C4-2B (cell line): ENCODE data around the gene TSPAN32.

ENCODE experiments used
- ZFX ChIP-seq: fragments of 450-650 bp; IDR thresholded peaks from 2 replicates; pipeline ENCODE4 v1.6.1; 2017
- TF ChIP-seq, protein P1 (sequence below): fragments of 450-650 bp; conservative IDR thresholded peaks from 2 replicates; pipeline ENCODE4 v1.5.1; 2017; ENCODE audit warnings: mild to moderate bottlenecking

DNA sequence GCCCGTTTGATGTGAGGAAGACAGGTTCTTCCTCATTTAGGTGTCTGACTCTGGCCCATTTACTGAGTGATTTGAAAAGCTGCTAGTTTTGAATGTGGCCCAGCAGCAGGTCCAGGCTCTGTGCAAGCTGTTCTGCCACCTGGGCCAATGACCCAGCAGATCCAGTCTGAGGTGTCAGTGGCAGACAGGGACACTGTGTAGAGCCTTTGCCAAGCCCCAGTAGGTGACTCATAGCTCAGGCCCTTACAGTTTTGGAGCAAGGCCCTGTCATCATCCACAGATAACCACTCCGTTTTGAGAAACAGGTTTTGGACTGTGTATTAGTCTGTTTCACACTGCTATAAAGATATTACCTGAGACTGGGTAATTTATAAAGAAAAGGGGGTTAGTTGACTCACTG lies 23.9 kb downstream of the TSPAN32 start:
- TF ChIP-seq, protein P1, sequence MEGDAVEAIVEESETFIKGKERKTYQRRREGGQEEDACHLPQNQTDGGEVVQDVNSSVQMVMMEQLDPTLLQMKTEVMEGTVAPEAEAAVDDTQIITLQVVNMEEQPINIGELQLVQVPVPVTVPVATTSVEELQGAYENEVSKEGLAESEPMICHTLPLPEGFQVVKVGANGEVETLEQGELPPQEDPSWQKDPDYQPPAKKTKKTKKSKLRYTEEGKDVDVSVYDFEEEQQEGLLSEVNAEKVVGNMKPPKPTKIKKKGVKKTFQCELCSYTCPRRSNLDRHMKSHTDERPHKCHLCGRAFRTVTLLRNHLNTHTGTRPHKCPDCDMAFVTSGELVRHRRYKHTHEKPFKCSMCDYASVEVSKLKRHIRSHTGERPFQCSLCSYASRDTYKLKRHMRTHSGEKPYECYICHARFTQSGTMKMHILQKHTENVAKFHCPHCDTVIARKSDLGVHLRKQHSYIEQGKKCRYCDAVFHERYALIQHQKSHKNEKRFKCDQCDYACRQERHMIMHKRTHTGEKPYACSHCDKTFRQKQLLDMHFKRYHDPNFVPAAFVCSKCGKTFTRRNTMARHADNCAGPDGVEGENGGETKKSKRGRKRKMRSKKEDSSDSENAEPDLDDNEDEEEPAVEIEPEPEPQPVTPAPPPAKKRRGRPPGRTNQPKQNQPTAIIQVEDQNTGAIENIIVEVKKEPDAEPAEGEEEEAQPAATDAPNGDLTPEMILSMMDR: no peak
- no peak for TF ChIP-seq ZFX
